Muscle of arm (tissue), 14 donors: ENCODE data around the gene FLT3LG. TPM values are rescaled to one million over a fixed set of nuclear protein-coding genes. Genes with fewer than 3 reads are reported as not detected.

Experiments used
- DNase-seq: peaks from one replicate; pipeline ENCODE4 v3.0.0-alpha.2; 2013
- long read RNA-seq, 11 donors: transcript quantifications; one replicate each; lab custom pipeline, GENCODE V29; 2026
- polyA plus RNA-seq, 12 donors: library from polyadenylated mRNA; unstranded; fragments of 120-200 nt; gene quantifications; one replicate each; pipeline ENCODE4 v1.2.1, GENCODE V29; 2013; ENCODE audit not compliant: insufficient read length in 12 of 12

The FLT3LG gene
- polyA plus RNA-seq, result 1 to 10 TPM in 10 of 12 donors, not detected in 2; 1.8 to 8.7 (median 2.7) TPM
- long read RNA-seq, donor 1, partial matches to known transcripts, result 0 of 1 reads
- long read RNA-seq, donor 1, other reads (novel, unspliced or antisense), result 0 of 1 reads
- long read RNA-seq, donor 2, result 0 reads
- long read RNA-seq, donor 3, result 0 reads
- long read RNA-seq, donor 4, result 0 reads
- long read RNA-seq, donor 5, partial matches to known transcripts, result 0 of 2 reads
- long read RNA-seq, donor 5, other reads (novel, unspliced or antisense), result 0 of 2 reads
- long read RNA-seq, donor 6, result 0 reads
- long read RNA-seq, donor 7, result 0 reads
- long read RNA-seq, donor 8, result 0 reads
- long read RNA-seq, donor 9, partial matches to known transcripts, result 0 of 1 reads
- long read RNA-seq, donor 9, other reads (novel, unspliced or antisense), result 0 of 1 reads
- long read RNA-seq, donor 10, result 0 reads
- long read RNA-seq, donor 11, result 0 reads

GRCh38 chr19:49473868-49474541 is at the start of gene FLT3LG:
FLT3LG (plus strand) TSS chr19:49474215; CDS start chr19:49474640, 425 bp downstream.
- peak; percentile 83 for DNase-seq

DNA sequence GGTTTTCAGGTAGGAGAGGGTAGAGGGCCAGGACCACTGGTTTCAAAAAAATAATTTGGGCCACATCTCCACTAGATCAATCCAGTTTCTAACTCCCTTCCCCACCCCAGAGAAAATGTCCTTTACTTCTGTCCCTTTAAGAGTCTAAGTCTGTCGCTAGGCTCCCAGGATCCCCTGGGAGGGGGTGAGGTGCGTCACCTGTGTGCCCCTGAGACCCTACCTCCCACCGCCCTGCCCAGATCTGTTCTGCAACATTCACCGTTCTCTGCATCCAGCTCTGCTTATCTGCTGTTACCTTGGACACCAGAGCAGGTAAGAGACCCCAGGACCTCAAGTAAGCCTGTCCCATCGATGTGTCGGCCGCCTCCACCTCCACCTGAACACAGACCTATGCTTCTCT is 48.8 kb upstream of the FLT3LG start, which contains the start of gene GFY:
GFY (plus strand) TSS at position 211 of the 400 bp plus-strand sequence. CDS start 1,043 bp downstream, outside the sequence.
- DNase-seq, result no peak

- DNase-seq, result no peak
Measured at GRCh38 chr19:49425922-49426592, 48.0 kb upstream of the FLT3LG start.

GRCh38 chr19:49427339-49427738 is 46.7 kb upstream of the FLT3LG start:
- no peak for DNase-seq

DNA sequence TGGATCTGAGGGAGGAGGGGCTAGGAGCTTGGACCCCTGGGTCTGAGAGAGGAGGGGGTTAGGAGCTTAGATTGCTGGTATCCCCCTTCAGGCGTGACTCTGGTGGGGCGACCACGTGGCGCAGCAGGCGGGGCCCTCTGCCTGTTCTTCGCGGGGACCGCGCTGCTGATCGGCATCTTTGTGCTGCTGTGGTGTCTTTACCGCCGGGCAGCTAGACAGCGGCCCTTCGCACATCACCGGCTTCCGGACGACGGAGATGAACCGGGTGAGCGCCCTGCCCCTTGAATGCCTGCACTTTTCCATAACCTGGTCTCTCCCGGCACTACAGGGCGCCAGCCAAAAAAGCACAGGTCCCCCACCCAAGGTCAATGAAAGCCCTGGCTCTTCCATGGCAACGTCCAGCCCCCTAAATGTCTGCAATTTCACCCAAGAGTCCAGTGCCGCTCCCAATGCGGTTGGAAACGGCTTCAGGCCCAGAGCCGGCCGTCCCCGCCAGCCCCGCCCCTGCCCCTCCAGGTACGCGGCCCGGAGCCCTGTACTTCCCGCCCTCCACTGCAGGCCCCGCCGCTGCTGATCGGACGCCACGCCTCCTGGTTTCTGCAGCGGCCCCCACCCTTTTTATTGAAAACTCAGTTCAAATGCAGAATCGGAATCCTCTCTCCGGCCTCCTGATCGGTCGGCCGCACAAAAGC is 46.0 kb upstream of the FLT3LG start:
- no peak for DNase-seq

DNA sequence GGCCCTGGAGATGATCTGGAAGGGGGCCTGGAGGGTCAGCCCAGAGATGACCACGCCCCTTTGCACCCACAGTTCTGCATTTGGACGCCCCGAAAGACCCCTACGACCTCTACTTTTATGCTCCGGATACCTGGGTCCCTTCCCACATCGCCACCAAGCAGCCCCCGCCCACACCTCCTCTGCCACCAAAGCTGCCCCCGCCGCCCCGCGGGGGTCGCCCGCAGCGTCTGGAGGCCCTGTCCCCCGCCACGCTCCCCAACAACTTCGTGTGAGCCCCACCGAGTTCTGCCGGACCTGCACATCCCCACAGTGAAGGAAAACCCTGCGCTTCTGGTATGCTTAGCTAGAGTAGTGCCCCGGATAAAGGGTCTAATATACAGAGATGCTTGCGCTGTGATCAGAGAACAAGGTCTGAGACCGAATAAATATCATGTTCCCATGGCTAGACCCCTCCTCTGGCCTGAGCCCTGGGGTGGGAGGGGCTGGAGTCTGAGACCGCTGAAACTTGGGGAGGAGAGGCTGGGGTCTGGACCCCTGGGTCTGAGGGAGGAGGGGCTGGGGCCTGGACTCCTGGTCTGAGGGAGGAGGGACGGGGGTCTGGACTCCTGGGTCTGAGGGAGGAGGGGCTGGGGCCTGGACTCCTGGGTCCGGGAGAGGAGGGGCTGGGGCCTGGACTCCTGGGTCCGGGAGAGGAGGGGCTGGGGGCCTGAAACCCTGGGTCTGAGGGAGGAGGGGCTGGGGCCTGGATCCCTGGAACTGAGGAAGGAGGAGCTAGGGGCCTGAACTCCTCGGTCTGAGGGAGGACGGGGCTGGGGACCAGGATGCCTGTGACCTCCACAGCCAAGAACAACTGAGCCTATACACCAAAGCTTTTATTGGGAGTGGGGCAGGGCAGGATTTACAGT is 45.2 kb upstream of the FLT3LG start:
- DNase-seq, result no peak

GRCh38 chr19:49430172-49430677 is 43.8 kb upstream of the FLT3LG start:
- no peak for DNase-seq

DNA sequence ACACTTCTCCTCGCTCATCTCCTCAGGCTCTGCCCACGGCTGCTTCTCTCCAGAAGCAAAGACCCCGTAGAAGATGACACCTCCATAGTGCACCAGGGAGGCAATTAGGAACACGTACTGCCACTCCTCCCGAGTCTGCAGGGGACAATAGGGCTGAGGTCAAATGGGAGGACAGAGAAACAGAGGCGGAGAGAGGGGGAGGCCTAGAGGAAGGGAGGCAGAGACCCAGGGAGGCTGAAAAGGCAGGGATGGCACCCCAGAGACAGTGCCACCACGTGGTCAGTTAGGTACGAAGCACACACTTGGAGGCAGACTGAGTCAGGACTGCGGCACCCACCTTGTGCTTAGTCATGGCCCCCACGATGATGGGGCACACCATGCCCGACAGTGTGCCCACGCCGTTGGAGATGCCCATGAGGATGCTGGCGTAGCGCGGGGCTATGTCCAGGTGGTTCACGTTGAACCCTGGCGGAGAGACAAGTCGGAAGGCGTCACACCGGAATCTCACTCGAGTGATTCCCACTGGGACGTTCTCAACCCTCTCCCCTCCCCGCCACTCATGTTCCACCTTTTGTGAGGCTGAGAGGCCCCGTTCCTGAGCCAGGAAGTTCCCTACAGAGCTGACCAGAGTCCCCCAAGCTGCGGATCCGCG is 43.2 kb upstream of the FLT3LG start:
- DNase-seq, result no peak

DNA sequence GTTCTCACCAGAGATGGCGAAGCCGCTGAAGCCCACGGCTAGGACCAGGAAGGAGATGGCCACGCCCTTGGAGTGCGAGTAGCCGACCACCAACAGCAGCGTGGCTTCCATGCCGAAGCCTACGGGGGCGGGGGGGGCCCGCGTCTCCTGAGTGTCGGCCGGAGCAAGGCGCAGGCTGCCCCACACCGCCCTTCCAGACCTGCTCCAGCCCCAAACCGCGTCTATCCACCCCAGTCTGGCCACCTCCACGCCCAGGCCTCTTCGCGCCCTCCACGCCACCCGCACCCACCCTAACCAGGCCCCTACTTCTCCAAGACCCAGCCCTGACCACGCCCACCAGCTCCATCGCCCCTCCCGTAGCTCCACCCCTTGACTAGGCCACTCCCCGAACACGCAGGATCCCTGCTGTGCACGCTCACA is 42.7 kb upstream of the FLT3LG start:
- no peak for DNase-seq

DNA sequence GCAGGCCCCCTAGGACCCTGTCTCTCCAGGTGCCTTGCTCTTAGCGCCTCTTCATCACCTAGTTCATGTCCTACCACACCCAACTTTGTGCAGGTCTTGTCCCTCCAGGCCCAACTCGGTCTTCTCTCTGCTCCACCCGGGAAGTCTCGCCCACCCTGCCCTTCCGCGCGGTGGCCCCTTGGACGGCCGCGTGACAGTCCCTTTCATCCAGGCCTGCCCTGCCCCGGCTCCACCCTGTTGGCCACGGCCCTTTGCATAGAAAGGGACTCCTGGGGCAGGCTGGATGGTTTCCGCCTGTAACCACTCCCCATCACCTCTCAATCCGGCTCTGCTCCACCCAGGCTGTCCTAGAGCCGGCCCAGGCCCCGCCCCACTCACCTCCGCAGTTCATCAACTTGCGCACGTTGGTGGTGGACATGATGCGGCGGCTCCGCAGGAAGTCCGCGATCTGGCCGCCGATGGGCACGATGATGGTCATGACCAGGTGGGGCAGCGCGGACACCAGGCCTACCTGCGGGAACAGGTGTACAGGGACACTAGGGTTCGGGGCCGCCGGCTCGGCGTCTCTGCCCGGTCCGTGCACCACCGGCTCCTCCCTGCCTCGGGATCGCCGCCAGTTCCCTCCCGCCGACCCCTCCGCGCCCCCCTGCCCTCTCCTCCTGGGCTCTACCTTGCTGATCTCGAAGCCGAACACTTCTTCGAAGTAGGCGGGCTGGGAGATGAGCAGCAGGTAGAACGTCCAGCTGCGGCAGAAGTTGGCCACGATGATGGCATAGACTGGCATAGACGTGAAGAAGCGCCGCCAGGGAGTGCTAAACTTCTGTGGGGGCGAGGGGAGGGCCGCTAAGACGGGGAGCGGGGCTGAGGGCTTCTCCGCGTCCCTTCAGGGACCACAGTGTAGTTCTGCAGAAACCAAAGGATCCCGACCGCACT is 41.6 kb upstream of the FLT3LG start:
- no peak for DNase-seq

- no peak for DNase-seq
Measured at GRCh38 chr19:49433240-49433901, 40.6 kb upstream of the FLT3LG start.

DNA sequence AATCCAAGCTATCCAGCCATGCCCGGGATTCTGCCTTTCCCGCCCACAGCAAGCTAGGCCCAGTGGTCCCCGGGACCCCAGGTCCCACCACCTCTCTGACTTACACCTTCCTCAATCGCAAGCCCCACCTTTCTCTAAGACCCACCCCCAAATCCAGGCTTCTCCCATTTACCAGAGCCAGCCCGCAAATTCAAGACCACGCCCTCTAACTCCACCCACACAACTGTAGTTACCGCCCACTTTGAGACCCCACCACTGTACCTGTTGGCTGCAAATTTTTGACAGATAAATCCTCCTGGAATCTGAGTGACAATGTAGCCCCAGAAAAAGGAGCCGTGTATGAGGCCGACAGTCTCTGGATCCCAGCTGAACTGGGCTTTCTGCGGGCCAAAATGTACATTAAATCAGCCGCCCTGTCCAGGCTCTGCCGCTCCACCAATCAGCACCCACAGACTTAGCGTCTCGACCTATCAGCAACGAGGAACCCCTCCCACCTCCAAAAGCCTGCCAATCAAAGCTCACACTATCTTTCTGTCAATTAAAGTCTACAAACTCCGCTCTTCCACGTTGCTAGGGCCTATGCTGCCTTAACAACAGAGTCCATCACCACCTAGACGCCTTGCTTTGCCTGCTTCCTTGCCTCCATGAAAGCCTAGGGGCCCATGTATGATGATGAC is 39.0 kb upstream of the FLT3LG start:
- DNase-seq, result no peak

DNA sequence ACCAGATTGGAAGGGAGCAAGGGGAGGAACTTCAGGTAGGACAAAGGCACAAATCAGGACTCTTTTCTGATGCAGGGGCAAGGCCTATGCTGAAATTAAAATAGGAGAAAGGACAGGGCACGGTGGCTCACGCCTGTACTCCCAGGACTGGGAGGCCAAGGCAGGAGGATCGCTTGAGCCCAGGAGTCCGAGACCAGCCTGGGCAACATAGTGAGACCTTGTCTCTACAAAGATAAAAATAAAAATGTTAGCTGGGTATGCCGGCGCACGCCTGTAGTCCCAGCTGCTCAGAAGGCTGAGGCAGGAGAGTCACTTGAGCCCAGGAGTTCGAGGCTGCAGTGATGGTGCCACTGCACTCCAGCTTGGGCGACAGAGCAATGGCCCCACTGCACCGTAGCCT is 38.3 kb upstream of the FLT3LG start:
- DNase-seq, result no peak

GRCh38 chr19:49436381-49437017 is 37.5 kb upstream of the FLT3LG start:
- no peak for DNase-seq

- no peak for DNase-seq
Measured at GRCh38 chr19:49437231-49437630, 36.8 kb upstream of the FLT3LG start.

DNA sequence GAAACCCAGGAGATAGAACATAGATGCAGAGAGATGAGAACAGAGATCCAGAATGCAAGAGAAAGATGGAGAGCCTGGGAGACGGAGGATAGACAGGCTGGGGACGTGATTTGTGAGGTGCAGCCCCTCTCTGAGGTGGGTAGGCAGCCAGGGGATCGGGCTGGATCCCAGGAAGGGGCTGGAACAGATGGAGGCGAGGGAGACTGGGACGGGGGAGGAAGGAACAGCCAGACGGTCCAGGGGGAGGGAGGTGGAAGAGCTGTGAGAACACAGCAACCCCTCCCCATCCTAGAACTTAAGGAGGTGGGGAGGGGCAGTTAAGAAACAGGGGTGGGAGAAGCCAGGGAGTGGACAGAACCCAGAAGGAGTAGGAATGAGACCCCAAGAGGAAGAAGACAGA is 35.8 kb upstream of the FLT3LG start:
- no peak for DNase-seq

GRCh38 chr19:49439836-49440235 is 34.2 kb upstream of the FLT3LG start:
- no peak for DNase-seq
